GM12878 (cell line): ENCODE results near the gene COL4A1.

Experiments used
- BHLHE40 ChIP-seq, 2 experiments: fragments of 450-650 bp in 1 of 2; IDR thresholded peaks; 2 replicates each; pipeline ENCODE4 v1.6.1; 2011 to 2017; ENCODE audit warnings: low read depth in 2 of 2, borderline replicate concordance in 1 of 2, improper control_type of control experiment in 1 of 2, low read length in 1 of 2, mild to moderate bottlenecking in 1 of 2
- CHD4 ChIP-seq: fragments of 200-600 bp; sonication (generic); IDR thresholded peaks from 2 replicates; pipeline ENCODE4 v1.6.1; 2016; ENCODE audit warnings: mild to moderate bottlenecking
- EP300 ChIP-seq, 2 experiments: fragments of 150-350 bp in 1 of 2; IDR thresholded peaks; 2 replicates each; pipeline ENCODE4 v1.6.1; 2011 to 2012; ENCODE audit warnings: low read depth in 2 of 2, low read length in 2 of 2, borderline replicate concordance in 1 of 2, improper control_type of control experiment in 1 of 2, inconsistent platforms in 1 of 2; ENCODE audit not compliant: control insufficient read depth in 1 of 2
- EZH2 ChIP-seq: IDR thresholded peaks from 2 replicates; pipeline ENCODE4 v1.6.1; 2012; ENCODE audit warnings: low read depth, mild to moderate bottlenecking, control low read depth, inconsistent platforms, low read length, borderline replicate concordance; ENCODE audit not compliant: control insufficient read depth
- LARP7 ChIP-seq: fragments of 450-650 bp; IDR thresholded peaks from 2 replicates; pipeline ENCODE4 v1.6.1; 2017; ENCODE audit warnings: mild to moderate bottlenecking
- MEF2B ChIP-seq: fragments of 450-650 bp; IDR thresholded peaks from 2 replicates; pipeline ENCODE4 v1.6.1; 2018; ENCODE audit warnings: mild to moderate bottlenecking, moderate library complexity; ENCODE audit not compliant: partially characterized antibody, poor library complexity, severe bottlenecking
- NR2C1 ChIP-seq: fragments of 450-650 bp; IDR thresholded peaks from 2 replicates; pipeline ENCODE4 v1.6.1; 2017; ENCODE audit warnings: antibody characterized with exemption, mild to moderate bottlenecking, moderate library complexity
- TAF1 ChIP-seq: IDR thresholded peaks from 2 replicates; pipeline ENCODE4 v1.6.1; 2011; ENCODE audit warnings: mild to moderate bottlenecking, low read depth, low read length, borderline replicate concordance
- WRNIP1 ChIP-seq: IDR thresholded peaks from 2 replicates; pipeline ENCODE4 v1.6.1; 2011; ENCODE audit warnings: low read depth, low read length, improper control_type of control experiment, borderline replicate concordance
- ZNF274 ChIP-seq: IDR thresholded peaks from one replicate; pipeline ENCODE4 v1.8.0; 2011; ENCODE audit not compliant: insufficient read length, insufficient read depth
- TF ChIP-seq, protein P1 (sequence below): IDR thresholded peaks from 2 replicates; pipeline ENCODE4 v1.6.1; 2011; ENCODE audit warnings: low read depth, mild to moderate bottlenecking, low read length, moderate library complexity, borderline replicate concordance; ENCODE audit errors: extremely low read depth
- TF ChIP-seq, protein P2 (sequence below): IDR thresholded peaks from 2 replicates; pipeline ENCODE4 v1.6.1; 2012; ENCODE audit warnings: mild to moderate bottlenecking, low read depth, low read length
- TF ChIP-seq, protein P3 (sequence below), 3 experiments: IDR thresholded peaks in 2 of 3; conservative IDR thresholded peaks in 1 of 3; 2 replicates each; pipeline ENCODE4 v1.5.1; 2011; ENCODE audit warnings: low read depth in 3 of 3, low read length in 3 of 3, mild to moderate bottlenecking in 3 of 3, control low read depth in 2 of 3, moderate library complexity in 2 of 3, inconsistent platforms in 1 of 3, mixed read lengths in 1 of 3; ENCODE audit not compliant: control insufficient read depth in 2 of 3, insufficient read depth in 1 of 3; ENCODE audit errors: extremely low read depth in 1 of 3
- TF ChIP-seq, protein P4 (sequence below): fragments of 450-650 bp; IDR thresholded peaks from 2 replicates; pipeline ENCODE4 v1.6.1; 2017; ENCODE audit warnings: mild to moderate bottlenecking, low read depth, inconsistent platforms; ENCODE audit not compliant: poor library complexity, severe bottlenecking

DNA sequence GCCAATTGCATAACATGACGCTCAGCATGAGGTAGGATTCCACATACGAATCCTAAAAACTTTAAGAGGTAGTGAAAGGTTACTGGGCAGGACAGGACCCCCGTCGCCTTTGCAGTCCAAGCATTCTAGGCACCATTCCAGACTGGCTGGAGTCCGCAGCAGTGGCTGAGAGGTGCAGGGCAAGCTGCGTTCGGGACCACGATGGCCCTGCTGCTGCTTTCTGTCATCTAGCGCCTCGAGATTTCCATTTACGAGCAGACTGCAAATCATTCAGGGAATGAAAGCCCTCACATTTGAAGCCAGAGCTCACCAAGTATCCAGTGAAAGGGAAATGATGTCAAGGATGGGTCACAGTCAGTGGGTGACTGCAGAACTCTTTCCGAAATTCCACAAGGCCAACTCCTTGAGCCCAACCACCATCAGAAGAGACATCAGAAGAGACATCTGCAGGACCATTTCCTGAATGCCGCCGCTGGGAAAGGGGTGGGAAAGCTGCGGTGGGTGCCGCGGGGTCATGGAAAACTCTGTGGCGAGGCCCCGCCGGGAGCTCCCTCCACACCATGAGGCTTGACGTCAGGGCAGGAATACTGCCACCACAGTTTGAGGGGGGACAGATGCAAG is 88.3 kb downstream of the COL4A1 start:
- TF ChIP-seq, protein P1, sequence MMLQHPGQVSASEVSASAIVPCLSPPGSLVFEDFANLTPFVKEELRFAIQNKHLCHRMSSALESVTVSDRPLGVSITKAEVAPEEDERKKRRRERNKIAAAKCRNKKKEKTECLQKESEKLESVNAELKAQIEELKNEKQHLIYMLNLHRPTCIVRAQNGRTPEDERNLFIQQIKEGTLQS: no peak
- TF ChIP-seq CHD4 (no peak), TAF1 (no peak), LARP7 (no peak), EP300 (IDR thresholded peaks at IDR 0.05; ENCODE audit: borderline replicate concordance in 1 of 2, control insufficient read depth in 1 of 2, low read depth in 2 of 2, low read length in 2 of 2) (no peak), WRNIP1 (no peak), BHLHE40 (IDR thresholded peaks at IDR 0.05; ENCODE audit: borderline replicate concordance in 1 of 2, low read depth in 2 of 2, low read length in 1 of 2) (no peak), EZH2 (no peak), ZNF274 (no peak), MEF2B (no peak), NR2C1 (no peak)
- TF ChIP-seq, protein P2, sequence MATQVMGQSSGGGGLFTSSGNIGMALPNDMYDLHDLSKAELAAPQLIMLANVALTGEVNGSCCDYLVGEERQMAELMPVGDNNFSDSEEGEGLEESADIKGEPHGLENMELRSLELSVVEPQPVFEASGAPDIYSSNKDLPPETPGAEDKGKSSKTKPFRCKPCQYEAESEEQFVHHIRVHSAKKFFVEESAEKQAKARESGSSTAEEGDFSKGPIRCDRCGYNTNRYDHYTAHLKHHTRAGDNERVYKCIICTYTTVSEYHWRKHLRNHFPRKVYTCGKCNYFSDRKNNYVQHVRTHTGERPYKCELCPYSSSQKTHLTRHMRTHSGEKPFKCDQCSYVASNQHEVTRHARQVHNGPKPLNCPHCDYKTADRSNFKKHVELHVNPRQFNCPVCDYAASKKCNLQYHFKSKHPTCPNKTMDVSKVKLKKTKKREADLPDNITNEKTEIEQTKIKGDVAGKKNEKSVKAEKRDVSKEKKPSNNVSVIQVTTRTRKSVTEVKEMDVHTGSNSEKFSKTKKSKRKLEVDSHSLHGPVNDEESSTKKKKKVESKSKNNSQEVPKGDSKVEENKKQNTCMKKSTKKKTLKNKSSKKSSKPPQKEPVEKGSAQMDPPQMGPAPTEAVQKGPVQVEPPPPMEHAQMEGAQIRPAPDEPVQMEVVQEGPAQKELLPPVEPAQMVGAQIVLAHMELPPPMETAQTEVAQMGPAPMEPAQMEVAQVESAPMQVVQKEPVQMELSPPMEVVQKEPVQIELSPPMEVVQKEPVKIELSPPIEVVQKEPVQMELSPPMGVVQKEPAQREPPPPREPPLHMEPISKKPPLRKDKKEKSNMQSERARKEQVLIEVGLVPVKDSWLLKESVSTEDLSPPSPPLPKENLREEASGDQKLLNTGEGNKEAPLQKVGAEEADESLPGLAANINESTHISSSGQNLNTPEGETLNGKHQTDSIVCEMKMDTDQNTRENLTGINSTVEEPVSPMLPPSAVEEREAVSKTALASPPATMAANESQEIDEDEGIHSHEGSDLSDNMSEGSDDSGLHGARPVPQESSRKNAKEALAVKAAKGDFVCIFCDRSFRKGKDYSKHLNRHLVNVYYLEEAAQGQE: no peak
- TF ChIP-seq, protein P3, sequence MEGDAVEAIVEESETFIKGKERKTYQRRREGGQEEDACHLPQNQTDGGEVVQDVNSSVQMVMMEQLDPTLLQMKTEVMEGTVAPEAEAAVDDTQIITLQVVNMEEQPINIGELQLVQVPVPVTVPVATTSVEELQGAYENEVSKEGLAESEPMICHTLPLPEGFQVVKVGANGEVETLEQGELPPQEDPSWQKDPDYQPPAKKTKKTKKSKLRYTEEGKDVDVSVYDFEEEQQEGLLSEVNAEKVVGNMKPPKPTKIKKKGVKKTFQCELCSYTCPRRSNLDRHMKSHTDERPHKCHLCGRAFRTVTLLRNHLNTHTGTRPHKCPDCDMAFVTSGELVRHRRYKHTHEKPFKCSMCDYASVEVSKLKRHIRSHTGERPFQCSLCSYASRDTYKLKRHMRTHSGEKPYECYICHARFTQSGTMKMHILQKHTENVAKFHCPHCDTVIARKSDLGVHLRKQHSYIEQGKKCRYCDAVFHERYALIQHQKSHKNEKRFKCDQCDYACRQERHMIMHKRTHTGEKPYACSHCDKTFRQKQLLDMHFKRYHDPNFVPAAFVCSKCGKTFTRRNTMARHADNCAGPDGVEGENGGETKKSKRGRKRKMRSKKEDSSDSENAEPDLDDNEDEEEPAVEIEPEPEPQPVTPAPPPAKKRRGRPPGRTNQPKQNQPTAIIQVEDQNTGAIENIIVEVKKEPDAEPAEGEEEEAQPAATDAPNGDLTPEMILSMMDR (IDR thresholded peaks at IDR 0.05 in 2 of 3, conservative IDR thresholded peaks at IDR 0.05 in 1 of 3; ENCODE audit: control insufficient read depth in 2 of 3, extremely low read depth in 1 of 3, insufficient read depth in 1 of 3, low read depth in 3 of 3, low read length in 3 of 3): no peak
- TF ChIP-seq, protein P4, sequence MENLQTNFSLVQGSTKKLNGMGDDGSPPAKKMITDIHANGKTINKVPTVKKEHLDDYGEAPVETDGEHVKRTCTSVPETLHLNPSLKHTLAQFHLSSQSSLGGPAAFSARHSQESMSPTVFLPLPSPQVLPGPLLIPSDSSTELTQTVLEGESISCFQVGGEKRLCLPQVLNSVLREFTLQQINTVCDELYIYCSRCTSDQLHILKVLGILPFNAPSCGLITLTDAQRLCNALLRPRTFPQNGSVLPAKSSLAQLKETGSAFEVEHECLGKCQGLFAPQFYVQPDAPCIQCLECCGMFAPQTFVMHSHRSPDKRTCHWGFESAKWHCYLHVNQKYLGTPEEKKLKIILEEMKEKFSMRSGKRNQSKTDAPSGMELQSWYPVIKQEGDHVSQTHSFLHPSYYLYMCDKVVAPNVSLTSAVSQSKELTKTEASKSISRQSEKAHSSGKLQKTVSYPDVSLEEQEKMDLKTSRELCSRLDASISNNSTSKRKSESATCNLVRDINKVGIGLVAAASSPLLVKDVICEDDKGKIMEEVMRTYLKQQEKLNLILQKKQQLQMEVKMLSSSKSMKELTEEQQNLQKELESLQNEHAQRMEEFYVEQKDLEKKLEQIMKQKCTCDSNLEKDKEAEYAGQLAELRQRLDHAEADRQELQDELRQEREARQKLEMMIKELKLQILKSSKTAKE: no peak
